Endothelial cell of umbilical vein (primary cell): Measurements from ENCODE around the gene C16orf87.

ENCODE experiments used
- CTCF ChIP-seq, 2 donors: IDR thresholded peaks; 1 replicate in 1 of 2; 2 replicates in 1 of 2; pipeline ENCODE4 v1.5.1; 2011; ENCODE audit warnings: low read length in 2 of 2, mild to moderate bottlenecking in 2 of 2, moderate library complexity in 2 of 2, control low read depth in 1 of 2, inconsistent platforms in 1 of 2, low read depth in 1 of 2; ENCODE audit not compliant: insufficient read depth in 1 of 2; ENCODE audit errors: extremely low read depth in 1 of 2
- EZH2 ChIP-seq: IDR thresholded peaks from 2 replicates; pipeline ENCODE4 v1.6.1; 2012; ENCODE audit warnings: borderline replicate concordance, low read depth, mild to moderate bottlenecking, moderate library complexity, low read length, inconsistent platforms; ENCODE audit not compliant: severe bottlenecking
- FOS ChIP-seq: IDR thresholded peaks from 2 replicates; pipeline ENCODE4 v1.6.1; 2011; ENCODE audit warnings: mild to moderate bottlenecking, low read length, moderate library complexity, borderline replicate concordance; ENCODE audit not compliant: insufficient read depth
- GATA2 ChIP-seq: IDR thresholded peaks from 2 replicates; pipeline ENCODE4 v1.7.0; 2011; ENCODE audit warnings: low read depth, mild to moderate bottlenecking, moderate library complexity, mixed read lengths, low read length; ENCODE audit not compliant: insufficient read length, insufficient read depth
- JUN ChIP-seq: IDR thresholded peaks from 2 replicates; pipeline ENCODE4 v1.6.1; 2011; ENCODE audit warnings: borderline replicate concordance, low read depth; ENCODE audit not compliant: insufficient read length, insufficient read depth
- MYC ChIP-seq: IDR thresholded peaks from one replicate; pipeline ENCODE4 v1.6.1; 2011; ENCODE audit warnings: mild to moderate bottlenecking, low read depth, low read length
- POLR2A ChIP-seq: IDR thresholded peaks from 2 replicates; pipeline ENCODE4 v1.6.1; 2012; ENCODE audit warnings: low read depth, mild to moderate bottlenecking, control low read depth, low read length
- POLR2AphosphoS5 ChIP-seq: IDR thresholded peaks from 2 replicates; pipeline ENCODE4 v1.6.1; 2012; ENCODE audit warnings: low read depth, mild to moderate bottlenecking, control low read depth, low read length, moderate library complexity; ENCODE audit not compliant: insufficient read depth
- TF ChIP-seq, protein P1 (sequence below): IDR thresholded peaks from 2 replicates; pipeline ENCODE4 v1.6.1; 2011; ENCODE audit not compliant: insufficient read depth, insufficient read length

DNA sequence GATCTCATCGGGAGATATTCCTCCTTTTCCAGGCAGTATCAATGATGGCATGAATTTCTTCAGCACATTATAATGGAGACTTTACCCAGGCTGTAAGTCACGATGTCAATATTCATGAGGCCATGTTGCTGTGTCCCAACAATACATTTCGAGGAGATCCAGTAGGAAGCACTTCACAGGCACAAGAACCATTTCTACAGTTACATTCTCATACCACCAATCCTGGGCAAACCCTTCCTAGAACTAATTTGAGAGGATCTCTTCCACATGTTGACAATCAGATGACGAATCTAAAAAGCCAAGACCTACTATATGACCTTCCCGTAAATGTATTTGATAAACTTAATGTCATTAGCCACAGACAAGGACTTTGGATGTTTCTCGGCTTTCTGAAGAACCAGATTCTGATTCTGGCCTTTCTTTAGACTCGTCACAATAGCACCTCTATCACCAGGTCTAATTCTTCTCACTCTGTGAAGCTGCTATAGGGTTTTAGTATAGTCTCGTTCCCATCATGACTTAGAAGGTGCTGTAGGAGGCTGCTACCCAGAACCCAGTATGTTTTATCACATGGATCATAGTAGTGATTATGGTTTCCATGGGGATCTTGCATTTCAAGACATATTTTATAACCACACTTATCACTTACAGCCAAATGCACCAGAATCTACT lies 40.2 kb downstream of the C16orf87 start:
- no peak for TF ChIP-seq POLR2AphosphoS5
- TF ChIP-seq POLR2A = no peak
- no peak for TF ChIP-seq CTCF (IDR thresholded peaks at IDR 0.05; ENCODE audit: extremely low read depth in 1 of 2, insufficient read depth in 1 of 2, low read depth in 1 of 2, low read length in 2 of 2)
- TF ChIP-seq EZH2 = no peak
- TF ChIP-seq, protein P1, sequence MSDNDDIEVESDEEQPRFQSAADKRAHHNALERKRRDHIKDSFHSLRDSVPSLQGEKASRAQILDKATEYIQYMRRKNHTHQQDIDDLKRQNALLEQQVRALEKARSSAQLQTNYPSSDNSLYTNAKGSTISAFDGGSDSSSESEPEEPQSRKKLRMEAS = no peak
- TF ChIP-seq FOS = no peak
- TF ChIP-seq GATA2 = no peak
- no peak for TF ChIP-seq JUN
- TF ChIP-seq MYC = no peak
